NCI-H510A (cell line): ENCODE results near the gene EPN2.

Source experiments
- DNase-seq: peaks from one replicate; lab custom pipeline; 2025; lab: John Stamatoyannopoulos, UW

The EPN2 gene

GRCh38 chr17:19365833-19366636 lies 128.9 kb downstream of the EPN2 start:
- DNase-seq, result no peak

- DNase-seq, result no peak
Observed at GRCh38 chr17:19366637-19366972, 129.4 kb downstream of the EPN2 start.

- no peak for DNase-seq
Observed at GRCh38 chr17:19368229-19368628, 131.1 kb downstream of the EPN2 start.

- no peak for DNase-seq
Observed at GRCh38 chr17:19369107-19369778, 132.1 kb downstream of the EPN2 start.

GRCh38 chr17:19369846-19370492 lies 132.8 kb downstream of the EPN2 start:
- DNase-seq, result no peak

GRCh38 chr17:19370493-19370960 lies 133.4 kb downstream of the EPN2 start:
- DNase-seq, result peak; percentile 32

GRCh38 chr17:19371259-19372010 lies 134.3 kb downstream of the EPN2 start:
- DNase-seq, result no peak

- no peak for DNase-seq
Observed at GRCh38 chr17:19372011-19372370, 134.8 kb downstream of the EPN2 start.

- DNase-seq, result no peak
Observed at GRCh38 chr17:19372439-19372838, 135.3 kb downstream of the EPN2 start.

GRCh38 chr17:19372866-19373504 lies 135.8 kb downstream of the EPN2 start:
- no peak for DNase-seq

GRCh38 chr17:19374136-19374535 lies 137.0 kb downstream of the EPN2 start:
- no peak for DNase-seq

GRCh38 chr17:19375732-19376131 lies 138.6 kb downstream of the EPN2 start:
- no peak for DNase-seq

- peak; percentile 36 for DNase-seq
Observed at GRCh38 chr17:19376811-19377210, 139.6 kb downstream of the EPN2 start.

GRCh38 chr17:19377602-19378415 lies 140.6 kb downstream of the EPN2 start:
- peak; percentile 99 for DNase-seq

- no peak for DNase-seq
Observed at GRCh38 chr17:19378416-19379360, 141.5 kb downstream of the EPN2 start, which contains the start of gene MAPK7. MAPK7 (plus strand) TSS chr17:19378498; CDS start chr17:19378901, 403 bp downstream.

GRCh38 chr17:19379361-19380065 lies 142.3 kb downstream of the EPN2 start:
- no peak for DNase-seq

- DNase-seq, result no peak
Observed at GRCh38 chr17:19380481-19381301, 143.5 kb downstream of the EPN2 start.

- DNase-seq, result no peak
Observed at GRCh38 chr17:19381361-19381740, 144.2 kb downstream of the EPN2 start.
